SK-N-SH treated with all-trans-retinoic acid at 6 μM for 48 hours (cell line): ENCODE results near the gene TOB2.

Experiments used
- ATAC-seq: fragments of 200-7000 bp; cut with Tn5 transposase; 3 replicates; pipeline ENCODE4 v1.9.1; 2020; ENCODE audit warnings: mild to moderate bottlenecking, moderate library complexity
- ARNTL ChIP-seq: fragments of 450-650 bp; formaldehyde crosslinking; IDR thresholded peaks from 2 replicates; pipeline ENCODE4 v1.5.0; 2020; ENCODE audit warnings: low read depth, mild to moderate bottlenecking, moderate library complexity, borderline replicate concordance
- BACH2 ChIP-seq: fragments of 250-450 bp; sonication (Bioruptor Pico); IDR thresholded peaks from 2 replicates; pipeline ENCODE4 v1.9.0; 2021; ENCODE audit warnings: mild to moderate bottlenecking, borderline replicate concordance
- CSDC2 ChIP-seq: fragments of 250-450 bp; sonication (Bioruptor Pico); IDR thresholded peaks from 2 replicates; pipeline ENCODE4 v1.5.0; 2020; ENCODE audit warnings: mild to moderate bottlenecking, moderate library complexity
- GLIS3 ChIP-seq: fragments of 250-450 bp; sonication (Bioruptor Pico); IDR thresholded peaks from 2 replicates; pipeline ENCODE4 v1.5.0; 2020; ENCODE audit warnings: mild to moderate bottlenecking, moderate library complexity
- ISL1 ChIP-seq: fragments of 250-450 bp; sonication (Bioruptor Pico); IDR thresholded peaks from 2 replicates; pipeline ENCODE4 v2.1.2; 2022; ENCODE audit warnings: mild to moderate bottlenecking, moderate library complexity
- SNAI2 ChIP-seq: fragments of 250-450 bp; sonication (Bioruptor Pico); IDR thresholded peaks from 2 replicates; pipeline ENCODE4 v1.5.0; 2020; ENCODE audit warnings: mild to moderate bottlenecking, moderate library complexity
- TCF4 ChIP-seq: fragments of 250-450 bp; sonication (Bioruptor Pico); IDR thresholded peaks from 2 replicates; pipeline ENCODE4 v1.8.0; 2021; ENCODE audit warnings: mild to moderate bottlenecking, moderate library complexity, borderline replicate concordance
- TOX ChIP-seq: fragments of 250-450 bp; sonication (Bioruptor Pico); IDR thresholded peaks from 2 replicates; pipeline ENCODE4 v1.8.0; 2021; ENCODE audit warnings: mild to moderate bottlenecking, moderate library complexity, borderline replicate concordance
- ZC3H10 ChIP-seq: fragments of 250-450 bp; sonication (Bioruptor Pico); IDR thresholded peaks from 2 replicates; pipeline ENCODE4 v1.5.1; 2021; ENCODE audit warnings: mild to moderate bottlenecking, moderate library complexity
- ZFP30 ChIP-seq: fragments of 450-650 bp; formaldehyde crosslinking; IDR thresholded peaks from 2 replicates; pipeline ENCODE4 v1.5.0; 2022; ENCODE audit warnings: mild to moderate bottlenecking, moderate library complexity
- ZNF565 ChIP-seq: fragments of 450-650 bp; formaldehyde crosslinking; conservative IDR thresholded peaks from 2 replicates; pipeline ENCODE4 v1.5.0; 2020; ENCODE audit warnings: low read depth, mild to moderate bottlenecking, moderate library complexity
- ZNF70 ChIP-seq: fragments of 450-650 bp; formaldehyde crosslinking; IDR thresholded peaks from 2 replicates; pipeline ENCODE4 v1.5.0; 2020; ENCODE audit warnings: mild to moderate bottlenecking, moderate library complexity
- ZNF8 ChIP-seq: fragments of 450-650 bp; formaldehyde crosslinking; IDR thresholded peaks from 2 replicates; pipeline ENCODE4 v1.5.0; 2020; ENCODE audit warnings: mild to moderate bottlenecking, moderate library complexity
- TF ChIP-seq, protein P1 (sequence below): fragments of 250-450 bp; sonication (Bioruptor Pico); IDR thresholded peaks from 2 replicates; pipeline ENCODE4 v1.5.1; 2021; ENCODE audit warnings: mild to moderate bottlenecking, moderate library complexity
- TF ChIP-seq, protein P2 (sequence below): fragments of 250-450 bp; sonication (Bioruptor Pico); IDR thresholded peaks from 2 replicates; pipeline ENCODE4 v1.8.0; 2021; ENCODE audit warnings: low read depth, mild to moderate bottlenecking, moderate library complexity, borderline replicate concordance
- TF ChIP-seq, protein P3 (sequence below): fragments of 250-450 bp; sonication (Bioruptor Pico); IDR thresholded peaks from 2 replicates; pipeline ENCODE4 v1.5.0; 2020; ENCODE audit warnings: mild to moderate bottlenecking, moderate library complexity
- TF ChIP-seq, protein P4 (sequence below): fragments of 250-450 bp; sonication (Bioruptor Pico); IDR thresholded peaks from 2 replicates; pipeline ENCODE4 v1.8.0; 2020; ENCODE audit warnings: mild to moderate bottlenecking, moderate library complexity, borderline replicate concordance

TOB2 gene

DNA sequence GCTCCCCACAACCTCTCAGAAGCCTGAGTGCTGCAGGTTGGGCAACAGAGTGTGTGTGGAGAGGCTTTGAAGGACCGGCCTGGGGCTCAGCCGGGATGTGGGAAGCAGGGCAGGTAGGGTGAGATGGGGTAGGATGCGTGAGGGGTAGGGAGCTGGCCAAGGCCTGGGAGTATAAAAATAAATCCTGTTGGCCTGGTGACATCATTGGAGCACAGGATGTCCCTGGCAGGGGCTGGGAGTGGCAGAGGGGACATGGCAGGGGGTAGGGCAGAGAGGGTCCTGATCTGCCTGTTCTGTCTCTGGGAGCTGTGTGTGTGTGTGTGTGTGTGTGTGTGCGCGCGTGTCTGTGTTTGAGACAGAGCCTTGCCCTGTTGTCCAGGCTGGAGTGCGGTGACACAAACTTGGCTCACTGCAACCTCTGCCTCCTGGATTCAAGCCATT, 36.3 kb downstream of the TOB2 start:
- TF ChIP-seq TOX (CRISPR knock-in tag) (no peak), BACH2 (CRISPR knock-in tag) (no peak), ZNF70 (CRISPR knock-in tag) (no peak), TCF4 (no peak), SNAI2 (CRISPR knock-in tag) (no peak), ARNTL (CRISPR knock-in tag) (no peak), GLIS3 (CRISPR knock-in tag) (no peak), ISL1 (no peak), ZC3H10 (CRISPR knock-in tag) (no peak)
- TF ChIP-seq, protein P1, sequence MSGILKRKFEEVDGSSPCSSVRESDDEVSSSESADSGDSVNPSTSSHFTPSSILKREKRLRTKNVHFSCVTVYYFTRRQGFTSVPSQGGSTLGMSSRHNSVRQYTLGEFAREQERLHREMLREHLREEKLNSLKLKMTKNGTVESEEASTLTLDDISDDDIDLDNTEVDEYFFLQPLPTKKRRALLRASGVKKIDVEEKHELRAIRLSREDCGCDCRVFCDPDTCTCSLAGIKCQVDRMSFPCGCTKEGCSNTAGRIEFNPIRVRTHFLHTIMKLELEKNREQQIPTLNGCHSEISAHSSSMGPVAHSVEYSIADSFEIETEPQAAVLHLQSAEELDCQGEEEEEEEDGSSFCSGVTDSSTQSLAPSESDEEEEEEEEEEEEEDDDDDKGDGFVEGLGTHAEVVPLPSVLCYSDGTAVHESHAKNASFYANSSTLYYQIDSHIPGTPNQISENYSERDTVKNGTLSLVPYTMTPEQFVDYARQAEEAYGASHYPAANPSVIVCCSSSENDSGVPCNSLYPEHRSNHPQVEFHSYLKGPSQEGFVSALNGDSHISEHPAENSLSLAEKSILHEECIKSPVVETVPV (CRISPR knock-in tag): no peak
- TF ChIP-seq, protein P2, sequence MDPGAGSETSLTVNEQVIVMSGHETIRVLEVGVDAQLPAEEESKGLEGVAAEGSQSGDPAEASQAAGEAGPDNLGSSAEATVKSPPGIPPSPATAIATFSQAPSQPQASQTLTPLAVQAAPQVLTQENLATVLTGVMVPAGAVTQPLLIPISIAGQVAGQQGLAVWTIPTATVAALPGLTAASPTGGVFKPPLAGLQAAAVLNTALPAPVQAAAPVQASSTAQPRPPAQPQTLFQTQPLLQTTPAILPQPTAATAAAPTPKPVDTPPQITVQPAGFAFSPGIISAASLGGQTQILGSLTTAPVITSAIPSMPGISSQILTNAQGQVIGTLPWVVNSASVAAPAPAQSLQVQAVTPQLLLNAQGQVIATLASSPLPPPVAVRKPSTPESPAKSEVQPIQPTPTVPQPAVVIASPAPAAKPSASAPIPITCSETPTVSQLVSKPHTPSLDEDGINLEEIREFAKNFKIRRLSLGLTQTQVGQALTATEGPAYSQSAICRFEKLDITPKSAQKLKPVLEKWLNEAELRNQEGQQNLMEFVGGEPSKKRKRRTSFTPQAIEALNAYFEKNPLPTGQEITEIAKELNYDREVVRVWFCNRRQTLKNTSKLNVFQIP: no peak
- TF ChIP-seq, protein P3, sequence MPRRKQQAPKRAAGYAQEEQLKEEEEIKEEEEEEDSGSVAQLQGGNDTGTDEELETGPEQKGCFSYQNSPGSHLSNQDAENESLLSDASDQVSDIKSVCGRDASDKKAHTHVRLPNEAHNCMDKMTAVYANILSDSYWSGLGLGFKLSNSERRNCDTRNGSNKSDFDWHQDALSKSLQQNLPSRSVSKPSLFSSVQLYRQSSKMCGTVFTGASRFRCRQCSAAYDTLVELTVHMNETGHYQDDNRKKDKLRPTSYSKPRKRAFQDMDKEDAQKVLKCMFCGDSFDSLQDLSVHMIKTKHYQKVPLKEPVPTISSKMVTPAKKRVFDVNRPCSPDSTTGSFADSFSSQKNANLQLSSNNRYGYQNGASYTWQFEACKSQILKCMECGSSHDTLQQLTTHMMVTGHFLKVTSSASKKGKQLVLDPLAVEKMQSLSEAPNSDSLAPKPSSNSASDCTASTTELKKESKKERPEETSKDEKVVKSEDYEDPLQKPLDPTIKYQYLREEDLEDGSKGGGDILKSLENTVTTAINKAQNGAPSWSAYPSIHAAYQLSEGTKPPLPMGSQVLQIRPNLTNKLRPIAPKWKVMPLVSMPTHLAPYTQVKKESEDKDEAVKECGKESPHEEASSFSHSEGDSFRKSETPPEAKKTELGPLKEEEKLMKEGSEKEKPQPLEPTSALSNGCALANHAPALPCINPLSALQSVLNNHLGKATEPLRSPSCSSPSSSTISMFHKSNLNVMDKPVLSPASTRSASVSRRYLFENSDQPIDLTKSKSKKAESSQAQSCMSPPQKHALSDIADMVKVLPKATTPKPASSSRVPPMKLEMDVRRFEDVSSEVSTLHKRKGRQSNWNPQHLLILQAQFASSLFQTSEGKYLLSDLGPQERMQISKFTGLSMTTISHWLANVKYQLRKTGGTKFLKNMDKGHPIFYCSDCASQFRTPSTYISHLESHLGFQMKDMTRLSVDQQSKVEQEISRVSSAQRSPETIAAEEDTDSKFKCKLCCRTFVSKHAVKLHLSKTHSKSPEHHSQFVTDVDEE: no peak
- no peak for ATAC-seq

DNA sequence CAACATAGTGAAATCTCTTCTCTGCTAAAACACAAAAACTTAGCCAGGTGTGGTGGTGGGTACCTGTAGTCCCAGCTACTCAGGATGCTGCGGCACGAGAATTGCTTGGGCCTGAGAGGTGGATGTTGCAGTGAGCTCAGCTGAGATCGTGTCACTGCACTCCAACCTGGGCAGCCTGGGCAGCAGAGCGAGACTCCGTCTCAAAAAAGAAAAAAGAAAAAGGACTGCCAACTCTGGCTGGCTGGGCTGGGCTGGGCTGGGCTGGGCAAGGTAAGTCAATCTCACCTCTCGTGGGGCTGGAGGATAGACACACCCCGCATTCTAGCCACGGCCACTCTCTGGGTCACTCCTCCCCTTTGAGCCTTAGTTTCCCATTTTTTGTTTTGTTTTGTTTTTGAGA, 37.9 kb downstream of the TOB2 start:
- TF ChIP-seq CSDC2 (CRISPR knock-in tag): no peak
- no peak for TF ChIP-seq ZNF8 (CRISPR knock-in tag)
- TF ChIP-seq, protein P4, sequence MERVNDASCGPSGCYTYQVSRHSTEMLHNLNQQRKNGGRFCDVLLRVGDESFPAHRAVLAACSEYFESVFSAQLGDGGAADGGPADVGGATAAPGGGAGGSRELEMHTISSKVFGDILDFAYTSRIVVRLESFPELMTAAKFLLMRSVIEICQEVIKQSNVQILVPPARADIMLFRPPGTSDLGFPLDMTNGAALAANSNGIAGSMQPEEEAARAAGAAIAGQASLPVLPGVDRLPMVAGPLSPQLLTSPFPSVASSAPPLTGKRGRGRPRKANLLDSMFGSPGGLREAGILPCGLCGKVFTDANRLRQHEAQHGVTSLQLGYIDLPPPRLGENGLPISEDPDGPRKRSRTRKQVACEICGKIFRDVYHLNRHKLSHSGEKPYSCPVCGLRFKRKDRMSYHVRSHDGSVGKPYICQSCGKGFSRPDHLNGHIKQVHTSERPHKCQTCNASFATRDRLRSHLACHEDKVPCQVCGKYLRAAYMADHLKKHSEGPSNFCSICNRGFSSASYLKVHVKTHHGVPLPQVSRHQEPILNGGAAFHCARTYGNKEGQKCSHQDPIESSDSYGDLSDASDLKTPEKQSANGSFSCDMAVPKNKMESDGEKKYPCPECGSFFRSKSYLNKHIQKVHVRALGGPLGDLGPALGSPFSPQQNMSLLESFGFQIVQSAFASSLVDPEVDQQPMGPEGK (CRISPR knock-in tag): no peak
- TF ChIP-seq, protein P3: no peak
- TF ChIP-seq ARNTL (CRISPR knock-in tag): no peak
- TF ChIP-seq, protein P2: no peak
- TF ChIP-seq BACH2 (CRISPR knock-in tag): no peak
- ATAC-seq: no peak

DNA sequence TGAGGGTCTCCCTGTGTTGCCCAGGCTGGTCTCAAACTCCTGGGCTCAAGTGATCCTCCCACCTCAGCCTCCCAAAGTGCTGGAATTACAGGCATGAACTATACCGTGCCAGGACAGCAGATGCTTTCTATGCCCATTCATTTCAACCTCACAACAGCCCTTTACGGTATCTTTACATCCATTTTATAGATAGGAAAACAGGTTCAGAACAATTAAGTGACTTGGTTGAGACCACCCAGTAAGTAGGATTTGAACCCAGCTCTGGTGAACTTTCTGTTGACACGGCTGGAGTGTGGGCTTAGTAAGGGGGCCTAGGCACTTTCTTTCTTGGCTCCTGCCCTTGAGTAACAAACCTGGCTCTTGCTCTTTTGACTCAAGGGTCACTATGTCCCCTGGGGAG, 39.2 kb downstream of the TOB2 start:
- no peak for TF ChIP-seq TCF4
- no peak for TF ChIP-seq TOX (CRISPR knock-in tag)
- no peak for TF ChIP-seq ZFP30 (CRISPR knock-in tag)
- TF ChIP-seq ZNF565 (CRISPR knock-in tag): no peak
- TF ChIP-seq, protein P1 (CRISPR knock-in tag): no peak
- no peak for TF ChIP-seq SNAI2 (CRISPR knock-in tag)
- no peak for TF ChIP-seq ISL1
- no peak for ATAC-seq
